Panc1 (cell line): ENCODE data around the gene DPM1. TPM values are rescaled to one million over a fixed set of nuclear protein-coding genes. Genes with fewer than 3 reads are reported as not detected.

ENCODE experiments used
- ATAC-seq: fragments of 200-7000 bp; cut with Tn5 transposase; 2 replicates; pipeline ENCODE4 v1.9.1; 2020; ENCODE audit warnings: mild to moderate bottlenecking, moderate library complexity
- BruUV-seq: library from RNA; stranded (reverse); fragments of 400-500 nt; replicated peaks from 2 replicates; lab custom pipeline; 2021; lab: Mats Ljungman, UMichigan
- CTCF ChIA-PET: fragments of 300-600 bp; sonication (Branson Sonifier 250); formaldehyde crosslinking; loops from one replicate; lab custom pipeline; 2022; ENCODE audit warnings: antibody characterized with exemption; lab: Charles Lee
- POLR2A ChIA-PET: fragments of 300-600 bp; sonication (Branson Sonifier 250); formaldehyde crosslinking; loops from one replicate; lab custom pipeline; 2022; ENCODE audit warnings: antibody characterized with exemption; lab: Charles Lee
- DNase-seq: peaks from one replicate; pipeline ENCODE4 v3.0.0-alpha.2; 2010; ENCODE audit warnings: low read depth, low spot score
- H3K27ac ChIP-seq: 2 replicates; pipeline ENCODE4 v1.5.1; 2011; ENCODE audit warnings: mild to moderate bottlenecking, low read length, inconsistent platforms
- H3K27me3 ChIP-seq: fragments of 200-500 bp; sonication (Bioruptor generic); 2 replicates; pipeline ENCODE4 v1.6.0; 2014; ENCODE audit warnings: low read length, inconsistent platforms; ENCODE audit not compliant: control insufficient read depth, insufficient read depth
- H3K36me3 ChIP-seq: fragments of 200-500 bp; sonication (Bioruptor generic); 2 replicates; pipeline ENCODE4 v1.5.1; 2014; ENCODE audit warnings: inconsistent platforms, mild to moderate bottlenecking, low read length, moderate library complexity; ENCODE audit not compliant: control insufficient read depth, insufficient read depth
- H3K4me1 ChIP-seq: 2 replicates; pipeline ENCODE4 v1.5.1; 2011; ENCODE audit warnings: inconsistent platforms, mild to moderate bottlenecking, low read length, moderate library complexity; ENCODE audit not compliant: control insufficient read depth, insufficient read depth
- H3K4me3 ChIP-seq, 2 experiments: 2 replicates each; pipeline ENCODE4 v1.5.1; 2011 to 2012; ENCODE audit warnings: low read depth in 2 of 2, low read length in 2 of 2, mild to moderate bottlenecking in 2 of 2, inconsistent platforms in 1 of 2, moderate library complexity in 1 of 2
- H3K9me3 ChIP-seq: fragments of 200-500 bp; sonication (Bioruptor generic); 2 replicates; pipeline ENCODE4 v1.5.1; 2014; ENCODE audit warnings: low read depth, mild to moderate bottlenecking, inconsistent platforms, low read length, moderate library complexity; ENCODE audit not compliant: control insufficient read depth, insufficient read depth
- CTCF ChIP-seq: fragments of 450-650 bp; IDR thresholded peaks from 2 replicates; pipeline ENCODE4 v1.5.1; 2017; ENCODE audit warnings: mild to moderate bottlenecking
- POLR2AphosphoS5 ChIP-seq: IDR thresholded peaks from 2 replicates; pipeline ENCODE4 v1.6.1; 2012; ENCODE audit warnings: mild to moderate bottlenecking, low read depth, low read length, moderate library complexity
- REST ChIP-seq, 2 experiments: IDR thresholded peaks; 2 replicates each; pipeline ENCODE4 v1.6.1; 2011 to 2012; ENCODE audit warnings: low read depth in 2 of 2, control low read depth in 1 of 2, low read length in 1 of 2, mild to moderate bottlenecking in 1 of 2, moderate library complexity in 1 of 2; ENCODE audit not compliant: insufficient read depth in 1 of 2
- SIN3A ChIP-seq: IDR thresholded peaks from 2 replicates; pipeline ENCODE4 v1.6.1; 2012; ENCODE audit warnings: low read depth, mild to moderate bottlenecking, low read length, moderate library complexity, borderline replicate concordance; ENCODE audit not compliant: insufficient read depth
- TCF7L2 ChIP-seq: IDR thresholded peaks from 2 replicates; pipeline ENCODE4 v1.6.1; 2011; ENCODE audit warnings: mild to moderate bottlenecking, low read depth, low read length, inconsistent platforms
- in situ Hi-C: cut with HindIII; loops from 2 replicates; pipeline ENCODE4 v1.10.0; 2016; ENCODE audit warnings: low sequenced_read_pairs, low pct_unique_long_range_greater_than_20kb
- intact Hi-C: fragments of 100-400 bp; cut with micrococcal nuclease; formaldehyde crosslinking; loops from one replicate; pipeline ENCODE4 v1.10.0; 2022; ENCODE audit not compliant: unreplicated experiment
- total RNA-seq: library from RNA; stranded (reverse); gene quantifications from one replicate; pipeline ENCODE4 v1.2.1, GENCODE V29; 2021; ENCODE audit not compliant: unreplicated experiment

Gene DPM1
- total RNA-seq, 1 experiment from 2014 or later = 50.2 TPM

- in situ Hi-C loops (no loop called here), intact Hi-C loops (no loop called here)
- no TSS peak for BruUV-seq
- TF ChIP-seq CTCF = no peak
- TF ChIP-seq SIN3A = no peak
- TF ChIP-seq TCF7L2 = no peak
- TF ChIP-seq REST (IDR thresholded peaks at IDR 0.05; ENCODE audit: insufficient read depth in 1 of 2, low read depth in 2 of 2, low read length in 1 of 2) = no peak
- TF ChIP-seq POLR2AphosphoS5 = no peak
- Histone ChIP-seq H3K27ac (peak overlapping the region; percentile 36; the same call in 1 of the 2 replicates), H3K9me3 (no peaks in the 10 kb centered on the region), H3K36me3 (peaks cover 43% of the 10 kb centered on the region), H3K27me3 (no peaks in the 10 kb centered on the region), H3K4me1 (no peaks in the 10 kb centered on the region; the same call in 1 of the 2 replicates), H3K4me3 (no peak overlapping the region)
- ChIA-PET CTCF (no interaction called here), POLR2A (no interaction called here)
- no peak for DNase-seq
- ATAC-seq = no peak
Observed at GRCh38 chr20:50898475-50898874, 59.9 kb downstream of the DPM1 start.

- BruUV-seq = no TSS peak
- intact Hi-C loops = no loop called here
- no peak overlapping the region for H3K4me3 ChIP-seq
- no peak for ATAC-seq
- H3K27me3 ChIP-seq = no peaks in the 10 kb centered on the region
- in situ Hi-C loops = no loop called here
- peaks cover 39% of the 10 kb centered on the region for H3K36me3 ChIP-seq
- ChIA-PET CTCF (no interaction called here), POLR2A (interaction anchor here (0.6 kb wide), 1 partner anchor 18 kb away, joined by 3 read pairs; no protein-coding TSS in a partner anchor)
- no peak overlapping the region for H3K27ac ChIP-seq
- H3K4me1 ChIP-seq = no peaks in the 10 kb centered on the region
- no peak for DNase-seq
- no peaks in the 10 kb centered on the region for H3K9me3 ChIP-seq
- TF ChIP-seq REST (IDR thresholded peaks at IDR 0.05; ENCODE audit: insufficient read depth in 1 of 2, low read depth in 2 of 2, low read length in 1 of 2) (no peak), SIN3A (no peak), CTCF (no peak), TCF7L2 (no peak), POLR2AphosphoS5 (no peak)
Observed at GRCh38 chr20:50895111-50895830, 63.1 kb downstream of the DPM1 start.
